HG03442 (cell line): Measurements from ENCODE around the gene STAT4.
A peak's percentile ranks its signal among the peaks of the same experiment; 100 is the strongest.

Experiments
- ATAC-seq: cut with Tn5 transposase; IDR thresholded peaks from one replicate; pipeline ENCODE4 v1.9.1; 2021; ENCODE audit warnings: mild to moderate bottlenecking, moderate library complexity; ENCODE audit not compliant: unreplicated experiment

Gene STAT4

GRCh38 chr2:191086706-191087105 lies 64.1 kb downstream of the STAT4 start:
- no peak for ATAC-seq

DNA sequence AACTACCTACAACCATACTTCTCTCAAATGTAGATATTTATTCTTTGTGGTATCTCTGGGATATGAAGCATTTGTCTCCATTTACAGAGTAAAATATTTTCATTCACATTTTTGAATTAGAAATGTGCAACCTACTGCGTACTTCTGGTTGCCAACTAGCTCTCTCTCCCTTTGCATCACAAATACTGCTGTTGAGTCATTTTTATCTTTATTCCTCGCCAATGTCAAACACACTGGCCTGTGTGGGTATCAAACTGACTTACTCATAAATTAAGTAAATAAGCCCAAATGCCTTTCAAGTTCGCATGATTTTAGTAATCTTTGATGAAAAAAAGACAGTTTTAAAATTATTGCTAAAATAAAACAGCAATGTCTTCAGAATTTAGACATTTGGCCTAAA lies 67.3 kb downstream of the STAT4 start:
- no peak for ATAC-seq

- ATAC-seq = no peak
These were observed 68.5 kb downstream of the STAT4 start for GRCh38 chr2:191082321-191082720.

DNA sequence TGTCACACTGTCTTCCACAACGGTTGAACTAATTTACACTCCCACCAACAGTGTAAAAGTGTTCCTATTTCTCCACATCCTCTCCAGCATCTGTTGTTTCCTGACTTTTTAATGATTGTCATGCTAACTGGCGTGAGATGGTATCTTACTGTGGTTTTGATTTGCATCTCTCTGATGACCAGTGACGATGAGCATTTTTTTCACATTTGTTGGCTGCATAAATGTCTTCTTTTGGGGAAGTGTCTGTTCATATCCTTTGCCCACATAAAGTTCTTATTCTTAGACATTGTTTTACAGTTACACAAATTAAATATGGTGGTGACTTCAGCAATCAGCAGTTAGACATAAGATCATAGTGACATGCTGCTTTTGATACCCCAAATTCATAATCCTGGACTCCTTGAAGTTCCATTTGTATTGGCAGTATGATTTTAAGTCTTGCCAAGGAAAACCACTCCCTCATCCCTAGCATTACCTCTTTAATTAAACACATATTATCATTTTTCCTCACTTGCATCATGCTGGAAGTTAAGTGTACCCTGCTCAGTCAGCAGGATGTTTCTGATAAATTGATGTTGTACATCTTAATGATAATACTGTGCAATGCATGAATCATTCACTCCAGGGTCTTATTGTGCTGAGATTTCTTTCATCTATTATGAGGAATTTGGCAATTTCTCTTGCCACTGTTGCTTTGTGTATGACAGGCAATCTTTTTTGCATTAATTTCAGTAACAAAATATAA lies 69.2 kb downstream of the STAT4 start:
- no peak for ATAC-seq

GRCh38 chr2:191078165-191078867 lies 72.5 kb downstream of the STAT4 start:
- peak; percentile 53 for ATAC-seq

DNA sequence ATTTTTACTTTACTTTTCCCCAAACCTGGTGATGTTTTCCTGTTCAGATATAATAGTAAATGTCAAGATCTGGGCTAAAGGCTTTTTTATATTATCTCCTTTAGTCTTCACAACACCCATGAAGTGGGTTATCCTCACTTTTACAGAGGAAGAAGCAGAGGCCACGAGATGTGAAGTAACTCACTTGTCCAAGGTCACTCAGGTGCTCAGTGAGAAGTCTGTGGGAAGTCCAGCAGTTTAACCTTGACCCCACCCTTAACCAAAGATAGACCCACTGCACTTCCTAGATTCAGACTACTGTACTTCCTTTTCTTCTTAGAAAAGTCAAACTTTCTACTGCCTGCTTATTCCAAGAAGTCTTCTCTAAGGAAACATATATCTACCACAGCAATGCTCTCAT lies 80.5 kb downstream of the STAT4 start:
- no peak for ATAC-seq

GRCh38 chr2:191069606-191070005 lies 81.2 kb downstream of the STAT4 start:
- ATAC-seq = no peak

DNA sequence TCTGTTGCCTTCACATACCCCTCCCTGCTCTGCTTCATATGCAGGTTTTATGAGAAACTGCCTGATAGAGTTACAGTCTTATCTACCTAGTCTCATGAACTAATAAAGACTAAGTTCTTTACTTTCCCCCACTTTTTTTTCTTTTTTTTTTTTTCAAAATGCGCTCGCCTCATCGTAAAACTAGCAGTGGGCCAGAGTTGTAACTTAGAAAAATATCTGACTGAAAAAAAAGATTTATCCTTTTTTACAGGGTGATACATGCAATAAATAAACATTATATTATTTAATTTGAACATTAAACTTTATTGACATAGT lies 83.9 kb downstream of the STAT4 start:
- ATAC-seq = no peak

DNA sequence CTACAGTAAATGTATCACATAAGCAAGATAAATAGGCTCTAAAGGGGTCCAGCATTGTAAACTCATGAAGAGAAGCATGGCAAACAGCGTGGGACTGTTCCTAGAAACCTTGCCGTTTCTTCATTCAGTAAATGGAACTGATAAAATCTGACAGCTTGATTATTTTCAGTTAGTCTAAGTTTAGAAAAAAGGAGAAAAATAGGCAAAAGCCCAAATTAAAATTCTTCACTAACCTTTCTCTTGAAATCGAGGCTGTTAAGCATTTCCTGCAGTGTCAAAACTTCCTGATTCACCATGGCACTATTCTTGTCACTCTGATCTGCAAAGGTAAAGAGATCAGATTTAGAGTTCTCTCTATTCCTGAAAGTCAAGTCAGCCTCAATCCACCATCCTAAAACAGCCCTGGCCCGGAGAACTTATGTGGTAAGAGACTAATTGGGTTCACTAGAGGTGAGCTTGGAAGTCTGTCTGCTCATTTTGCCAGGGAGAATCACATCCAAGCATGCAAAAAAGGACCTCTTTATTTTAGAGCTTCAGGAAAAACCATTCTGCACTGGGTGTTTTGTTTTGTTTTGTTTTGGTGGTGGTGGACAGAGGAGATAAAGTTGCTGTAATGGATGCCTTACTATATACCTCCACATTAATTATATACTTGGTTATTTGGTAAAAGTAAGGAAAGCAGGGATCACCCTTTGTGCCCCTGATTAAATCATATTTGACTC lies 84.4 kb downstream of the STAT4 start:
- no peak for ATAC-seq

DNA sequence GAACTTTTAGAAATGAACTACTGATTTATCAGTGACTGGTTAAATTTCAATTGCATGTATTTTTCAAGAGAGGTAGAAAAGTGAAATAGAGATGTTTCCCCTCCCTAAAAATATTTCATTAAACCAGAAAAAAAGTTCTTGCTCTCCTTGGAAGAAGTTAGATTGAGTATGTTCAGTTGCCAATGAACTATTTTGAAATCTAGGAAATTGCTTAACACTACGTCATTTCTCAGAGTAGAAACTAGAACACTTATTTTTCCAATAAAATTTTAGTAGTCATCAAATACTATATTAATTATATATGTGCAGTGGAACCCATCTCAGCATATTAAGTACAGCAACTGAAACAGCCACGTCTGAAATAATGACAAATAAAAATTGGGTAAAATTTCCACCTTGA lies 85.0 kb downstream of the STAT4 start:
- ATAC-seq = no peak

- ATAC-seq = no peak
These were observed 86.2 kb downstream of the STAT4 start for GRCh38 chr2:191064590-191064989.

- ATAC-seq = no peak
These were observed 87.2 kb downstream of the STAT4 start for GRCh38 chr2:191063584-191063983.

DNA sequence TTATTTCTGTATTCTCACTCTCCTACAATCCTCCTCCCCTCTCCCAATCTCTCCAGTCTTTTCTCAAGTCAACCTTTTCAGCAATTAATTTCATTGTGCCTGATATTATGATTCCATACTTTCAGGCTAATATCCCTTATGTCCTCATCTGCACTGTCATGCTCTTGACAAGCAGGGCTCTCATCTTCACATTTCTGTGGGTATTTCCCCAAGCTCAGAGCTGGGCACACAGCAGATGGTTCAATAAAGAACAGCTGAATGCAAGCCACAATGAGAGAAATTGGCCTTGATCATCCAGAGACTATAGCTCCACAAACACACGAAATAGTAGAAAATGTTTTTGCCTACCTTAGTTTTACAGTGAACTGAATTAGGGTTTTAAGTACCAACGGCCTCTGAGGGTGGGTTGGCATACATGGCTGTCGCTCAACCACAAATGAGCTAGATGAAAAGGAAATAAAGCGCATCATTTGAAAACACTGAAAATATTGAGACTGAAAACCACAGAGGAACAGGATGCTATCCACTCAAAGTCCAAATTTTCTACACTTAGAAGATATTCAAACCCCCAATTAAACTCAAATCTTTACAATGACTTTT lies 89.3 kb downstream of the STAT4 start:
- no peak for ATAC-seq

DNA sequence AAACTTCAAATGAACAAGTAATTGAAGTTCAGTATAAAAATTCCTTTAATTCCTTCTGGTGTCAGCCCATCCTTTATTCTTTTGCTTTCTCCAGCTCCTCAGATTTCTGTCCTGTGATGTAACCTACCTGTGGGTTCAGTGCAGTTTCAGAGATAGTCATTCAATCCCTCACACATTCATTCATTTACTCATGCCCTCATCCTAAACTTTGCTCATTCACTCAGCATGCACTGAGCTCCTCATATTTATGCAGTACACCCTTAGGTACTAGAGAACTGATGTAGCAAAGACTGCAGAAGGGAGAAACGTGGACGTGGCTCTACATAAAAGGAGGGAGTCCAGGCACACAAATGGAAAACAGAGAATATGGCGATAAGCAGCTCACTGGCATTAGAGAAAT lies 91.5 kb downstream of the STAT4 start:
- no peak for ATAC-seq

- peak; percentile 64 for ATAC-seq
These were observed 94.6 kb downstream of the STAT4 start for GRCh38 chr2:191056228-191056627.

- ATAC-seq = no peak
These were observed 97.5 kb downstream of the STAT4 start for GRCh38 chr2:191053256-191053655.

DNA sequence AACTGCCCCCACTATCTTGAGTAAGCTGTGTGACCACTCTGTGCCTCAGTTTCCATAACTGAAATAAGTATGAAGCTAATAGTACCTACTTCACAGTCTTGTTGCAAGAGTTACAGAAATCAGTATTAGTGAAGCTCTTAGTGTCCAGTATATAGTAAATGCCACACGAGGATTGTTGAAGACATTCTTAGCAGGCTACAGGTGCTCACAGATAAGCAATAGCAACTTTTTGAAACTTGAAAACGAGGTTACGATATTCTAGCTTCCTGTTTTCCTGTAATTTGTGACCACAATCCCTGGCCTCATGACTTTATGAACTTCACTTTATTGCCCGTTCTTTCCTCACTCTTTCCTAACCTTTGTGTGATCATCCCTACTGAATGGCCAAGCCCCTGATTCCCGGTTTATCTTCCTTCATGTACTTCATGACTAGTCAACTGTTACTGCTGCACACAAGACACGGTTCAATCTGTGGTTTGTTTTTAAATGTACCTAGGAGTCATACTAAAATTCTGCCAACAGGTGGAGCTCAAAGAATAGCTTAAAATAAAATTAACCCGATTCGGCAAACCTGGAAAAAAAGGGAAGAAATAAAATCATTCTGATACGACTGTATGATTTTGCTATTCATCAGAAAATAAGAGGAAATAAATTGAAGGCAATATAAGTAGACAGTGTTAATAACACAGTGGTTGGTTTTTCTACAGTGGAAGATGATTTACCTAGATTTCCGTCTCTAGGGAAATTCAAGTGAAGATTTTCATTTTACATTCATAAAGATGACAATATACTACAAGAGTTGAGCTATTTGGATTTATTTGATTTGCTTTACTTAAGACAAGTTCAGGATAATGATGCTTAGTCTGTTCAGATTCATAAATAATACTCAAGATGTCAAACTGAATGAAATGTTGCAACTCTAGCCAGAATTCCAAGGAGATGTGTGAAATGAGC lies 98.7 kb downstream of the STAT4 start:
- ATAC-seq = peak; percentile 61

- no peak for ATAC-seq
These were observed 99.6 kb downstream of the STAT4 start for GRCh38 chr2:191051177-191051576.

DNA sequence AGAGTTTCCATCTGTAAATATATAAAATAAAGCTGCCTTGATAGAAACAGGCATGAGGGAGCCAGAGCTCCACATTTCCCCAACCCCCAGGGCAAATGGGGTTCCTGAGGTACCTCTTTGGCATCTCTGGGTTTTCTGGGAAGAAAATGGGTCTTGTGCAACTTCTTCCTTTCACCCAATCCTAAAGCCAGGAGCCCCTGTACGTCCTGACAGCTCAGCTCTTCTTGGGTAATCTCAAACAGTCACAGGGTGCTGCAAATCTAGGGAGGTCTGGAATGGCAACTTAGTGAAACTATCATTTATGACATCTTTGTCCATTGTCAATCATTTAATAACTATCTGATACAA lies 100.2 kb downstream of the STAT4 start:
- no peak for ATAC-seq

DNA sequence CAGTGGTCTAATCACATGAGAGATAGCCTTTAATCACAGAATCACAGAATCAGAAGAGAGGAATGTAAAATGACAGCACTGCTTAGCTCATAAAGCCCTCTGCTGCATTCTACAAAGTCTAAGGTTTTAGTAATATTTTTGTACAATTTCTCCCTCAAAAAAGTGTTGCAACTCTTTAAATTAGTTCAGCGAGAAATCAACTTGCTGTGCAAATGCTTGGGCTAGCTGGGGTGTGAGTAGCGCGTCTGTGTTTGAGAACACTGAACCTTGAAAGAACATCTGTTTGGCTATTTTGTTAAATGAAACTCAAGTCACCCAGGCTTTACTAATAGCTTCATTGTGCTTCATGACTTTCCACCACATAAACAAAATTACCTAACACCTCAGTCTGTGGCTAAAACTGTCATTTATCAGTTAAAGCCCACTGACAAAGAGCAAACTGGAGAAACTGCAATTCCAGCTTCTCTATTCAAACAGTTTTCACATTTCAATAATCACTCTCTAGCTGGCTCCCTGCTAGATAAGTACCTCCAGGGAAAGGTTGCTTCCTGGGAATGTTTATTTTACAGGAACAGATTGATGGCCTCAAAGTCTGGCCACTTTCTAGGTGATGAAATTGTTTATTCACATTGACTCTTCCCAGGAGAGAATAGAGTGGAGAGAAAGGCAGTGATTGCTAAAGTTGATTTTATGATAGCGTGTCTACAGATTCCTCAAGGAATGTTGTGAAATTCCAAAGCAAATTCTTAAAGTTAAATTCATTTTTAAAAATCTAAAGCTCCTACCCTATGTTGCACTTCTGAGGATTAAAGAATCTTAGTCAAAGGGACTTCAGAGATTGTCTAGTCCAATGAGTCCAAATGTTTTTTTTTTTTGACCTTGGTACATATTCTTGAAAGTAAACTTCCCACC lies 100.8 kb downstream of the STAT4 start:
- ATAC-seq = peak; percentile 74
